GM21786 (cell line): ENCODE results near the gene FAM13C.
"Not testable (repeated sequence)": the region's sequence is repeated elsewhere in the genome, so short reads cannot be mapped to it uniquely, and the experiment has no call there.

Source experiments
- ATAC-seq: cut with Tn5 transposase; IDR thresholded peaks from one replicate; pipeline ENCODE4 v1.9.1; 2021; ENCODE audit not compliant: unreplicated experiment

FAM13C gene

GRCh38 chr10:59362144-59362958, at the start of gene FAM13C:
FAM13C (minus strand) TSS chr10:59362549; CDS start chr10:59362460, 89 bp downstream.
- no peak for ATAC-seq

- no peak for ATAC-seq
Measured at GRCh38 chr10:59405235-59405634, 42.9 kb upstream of the FAM13C start.

GRCh38 chr10:59400214-59400613, 37.9 kb upstream of the FAM13C start:
- ATAC-seq, result no peak

- ATAC-seq, result not testable (repeated sequence)
Measured at GRCh38 chr10:59399329-59399728, 37.0 kb upstream of the FAM13C start.

- no peak for ATAC-seq
Measured at GRCh38 chr10:59397961-59398360, 35.6 kb upstream of the FAM13C start.

- no peak for ATAC-seq
Measured at GRCh38 chr10:59395984-59396383, 33.6 kb upstream of the FAM13C start.

- no peak for ATAC-seq
Measured at GRCh38 chr10:59393349-59393748, 31.0 kb upstream of the FAM13C start.

- ATAC-seq, result no peak
Measured at GRCh38 chr10:59391060-59391459, 28.7 kb upstream of the FAM13C start.

GRCh38 chr10:59388671-59388976, 26.3 kb upstream of the FAM13C start:
- no peak for ATAC-seq

- no peak for ATAC-seq
Measured at GRCh38 chr10:59387951-59388670, 25.8 kb upstream of the FAM13C start.

- ATAC-seq, result no peak
Measured at GRCh38 chr10:59384761-59385160, 22.4 kb upstream of the FAM13C start.

GRCh38 chr10:59383908-59384307, 21.6 kb upstream of the FAM13C start:
- ATAC-seq, result no peak

- ATAC-seq, result no peak
Measured at GRCh38 chr10:59383436-59383835, 21.1 kb upstream of the FAM13C start.

- ATAC-seq, result no peak
Measured at GRCh38 chr10:59382831-59383295, 20.5 kb upstream of the FAM13C start.

- ATAC-seq, result no peak
Measured at GRCh38 chr10:59381687-59382086, 19.3 kb upstream of the FAM13C start.

GRCh38 chr10:59376846-59377245, 14.5 kb upstream of the FAM13C start:
- no peak for ATAC-seq

GRCh38 chr10:59375990-59376389, 13.6 kb upstream of the FAM13C start:
- ATAC-seq, result no peak

- ATAC-seq, result no peak
Measured at GRCh38 chr10:59374916-59375315, 12.6 kb upstream of the FAM13C start.

- ATAC-seq, result no peak
Measured at GRCh38 chr10:59373071-59373470, 10.7 kb upstream of the FAM13C start.

GRCh38 chr10:59372543-59372942, 10.2 kb upstream of the FAM13C start:
- no peak for ATAC-seq

GRCh38 chr10:59366290-59366689, 3.9 kb upstream of the FAM13C start:
- ATAC-seq, result no peak

- no peak for ATAC-seq
Measured at GRCh38 chr10:59363446-59363958, 1.2 kb upstream of the FAM13C start.
